Fibroblast of lung (primary cell): Measurements from ENCODE around the gene SYN1. TPM values are rescaled to one million over a fixed set of nuclear protein-coding genes. Genes with fewer than 3 reads are reported as not detected.
A peak's percentile ranks its signal among the peaks of the same experiment; 100 is the strongest.

Experiments
- DNase-seq, 2 donors: peaks; one replicate each; pipeline versions ENCODE4 v3.0.0 to v3.0.0-alpha.2; 2010; ENCODE audit warnings: low read depth in 2 of 2
- H2AFZ ChIP-seq: 2 replicates; pipeline ENCODE4 v1.5.1; 2012; ENCODE audit warnings: low read length, control low read depth, inconsistent platforms
- H3K27ac ChIP-seq: 2 replicates; pipeline ENCODE4 v1.5.1; 2011; ENCODE audit warnings: low read length, control low read depth; ENCODE audit not compliant: insufficient read depth
- H3K27me3 ChIP-seq: 2 replicates; pipeline ENCODE4 v1.5.1; 2011; ENCODE audit warnings: mild to moderate bottlenecking, low read length; ENCODE audit not compliant: control insufficient read depth, insufficient read depth
- H3K36me3 ChIP-seq: 2 replicates; pipeline ENCODE4 v1.5.1; 2011; ENCODE audit warnings: low read length; ENCODE audit not compliant: control insufficient read depth, insufficient read depth
- H3K4me1 ChIP-seq: 2 replicates; pipeline ENCODE4 v1.5.1; 2011; ENCODE audit warnings: low read length; ENCODE audit not compliant: control insufficient read depth, insufficient read depth; ENCODE audit errors: extremely low read depth
- H3K4me2 ChIP-seq: 2 replicates; pipeline ENCODE4 v1.5.1; 2011; ENCODE audit warnings: low read length, control low read depth; ENCODE audit not compliant: insufficient read depth; ENCODE audit errors: extremely low read depth
- H3K4me3 ChIP-seq, 4 experiments: fragments of 200-600 bp in 1 of 4; sonication (generic) in 1 of 4; replicated peaks in 1 of 4; 2 replicates each; pipeline ENCODE4 v1.5.1; 2011 to 2016; ENCODE audit warnings: low read length in 4 of 4, low read depth in 3 of 4, mild to moderate bottlenecking in 3 of 4, control low read depth in 2 of 4, inconsistent platforms in 1 of 4, mixed read lengths in 1 of 4; ENCODE audit not compliant: insufficient read depth in 1 of 4; ENCODE audit errors: control extremely low read depth in 1 of 4
- H3K79me2 ChIP-seq: 2 replicates; pipeline ENCODE4 v1.5.1; 2012; ENCODE audit warnings: mild to moderate bottlenecking, low read length, inconsistent platforms; ENCODE audit not compliant: control insufficient read depth, insufficient read depth
- H3K9ac ChIP-seq: 2 replicates; pipeline ENCODE4 v1.5.1; 2011; ENCODE audit warnings: mild to moderate bottlenecking, low read length, control low read depth; ENCODE audit not compliant: insufficient read depth
- H3K9me3 ChIP-seq: 2 replicates; pipeline ENCODE4 v1.5.1; 2012; ENCODE audit warnings: low read depth, low read length; ENCODE audit not compliant: control insufficient read depth, insufficient read depth
- H4K20me1 ChIP-seq: 2 replicates; pipeline ENCODE4 v1.5.1; 2011; ENCODE audit warnings: low read length; ENCODE audit not compliant: control insufficient read depth, insufficient read depth; ENCODE audit errors: extremely low read depth
- CTCF ChIP-seq, 2 donors: IDR thresholded peaks in 1 of 2; conservative IDR thresholded peaks in 1 of 2; 1 replicate in 1 of 2; 2 replicates in 1 of 2; pipeline ENCODE4 v1.5.1; 2011 to 2012; ENCODE audit warnings: low read length in 2 of 2, control low read depth in 1 of 2, inconsistent platforms in 1 of 2, low read depth in 1 of 2, mild to moderate bottlenecking in 1 of 2
- EZH2 ChIP-seq: IDR thresholded peaks from 2 replicates; pipeline ENCODE4 v1.5.1; 2012; ENCODE audit warnings: low read length, control low read depth, mild to moderate bottlenecking; ENCODE audit errors: missing control alignments
- polyA plus RNA-seq, 2 donors: library from polyadenylated mRNA; depleted of rRNA in 1 of 2; stranded (reverse) in 1 of 2; unstranded in 1 of 2; fragments of >200 nt; gene quantifications; 2 replicates each; pipeline ENCODE4 v1.2.1, GENCODE V29; 2011 to 2012; ENCODE audit warnings: missing spikeins in 1 of 2
- total RNA-seq: library from RNA; depleted of rRNA; stranded (reverse); fragments of >200 nt; gene quantifications from 2 replicates; pipeline ENCODE4 v1.2.1, GENCODE V29; 2014

Gene SYN1
- total and polyA plus RNA-seq, 2 donors (not counting 1 experiment from before 2014, with no cell fraction given): 0.17 to 0.56 TPM

DNA sequence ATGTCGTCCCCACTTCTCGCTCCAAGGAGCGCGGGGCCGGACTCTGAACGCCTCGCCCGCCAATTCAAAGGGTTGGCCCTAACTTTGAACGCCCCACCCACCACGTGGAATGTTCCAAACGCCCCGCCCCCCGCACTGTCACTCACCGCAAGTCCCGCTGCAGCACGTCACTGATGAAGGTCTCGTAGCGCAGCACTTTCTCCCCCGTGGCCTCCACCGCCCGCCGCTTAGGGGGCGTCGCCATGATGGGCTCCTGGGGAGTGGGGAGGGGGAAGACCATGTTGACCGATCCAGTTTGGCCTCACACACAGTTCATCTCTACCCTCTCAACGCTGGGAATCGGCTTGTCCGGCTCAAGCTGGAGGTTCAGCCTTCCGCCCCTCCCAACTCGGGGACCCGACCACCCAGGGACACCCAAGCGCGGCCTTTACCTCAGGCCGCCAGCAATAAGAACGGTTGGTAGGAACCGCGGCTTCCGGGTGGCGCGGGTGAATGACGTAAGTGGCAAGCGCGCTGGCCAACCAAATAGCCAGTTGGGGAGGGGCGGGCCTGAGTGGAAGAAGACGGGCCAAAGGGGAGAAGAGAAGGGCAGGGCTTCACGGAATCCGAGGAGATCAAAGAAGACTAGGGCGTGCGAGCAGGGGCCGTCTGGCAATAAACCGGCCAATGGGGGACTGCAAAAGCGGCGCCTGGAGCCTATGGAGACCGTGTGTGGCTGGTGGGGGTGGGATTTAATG is 39.2 kb upstream of the SYN1 start, which contains the start of gene UXT:
UXT (minus strand) TSS at position 497 of the 737 bp plus-strand sequence; CDS start at position 244, 253 bp downstream.
- no peak for TF ChIP-seq EZH2
- no peak for TF ChIP-seq CTCF (conservative IDR thresholded peaks at IDR 0.05 in 1 of 2, IDR thresholded peaks at IDR 0.05 in 1 of 2; ENCODE audit: low read depth in 1 of 2, low read length in 2 of 2)
- Histone ChIP-seq H3K36me3 (no peaks in the 10 kb centered on the region), H3K4me3 (peak within 1 kb of the TSS; percentile 60 to 94 (median 72))

DNA sequence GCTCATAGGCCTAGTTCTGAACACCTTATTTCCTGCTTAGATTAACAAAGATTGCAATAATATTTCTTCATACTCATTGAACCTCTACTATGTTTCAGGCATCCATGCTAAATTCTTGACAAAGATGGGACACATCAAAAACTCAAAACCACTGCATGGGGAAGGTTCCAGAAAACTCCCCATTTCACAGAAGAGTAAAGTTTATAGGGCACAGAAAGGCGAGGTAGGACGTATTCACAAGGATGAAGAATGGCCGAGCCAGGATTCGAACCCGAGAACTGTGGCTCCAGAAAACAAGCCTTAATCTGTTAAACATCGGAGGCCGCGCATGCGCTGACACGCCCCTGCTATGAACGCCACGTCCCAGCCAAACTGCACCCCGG is 38.6 kb upstream of the SYN1 start:
- Histone ChIP-seq H3K4me3 (peak overlapping the region; percentile 46 to 94 (median 58)), H2AFZ (no peak overlapping the region), H3K27me3 (no peaks in the 10 kb centered on the region), H3K79me2 (peaks cover 4% of the 10 kb centered on the region), H3K27ac (peak overlapping the region; percentile 99), H3K4me2 (peak overlapping the region; percentile 54), H3K9me3 (no peaks in the 10 kb centered on the region), H4K20me1 (no peaks in the 10 kb centered on the region), H3K36me3 (no peaks in the 10 kb centered on the region), H3K9ac (peak overlapping the region; percentile 98), H3K4me1 (peaks cover 2% of the 10 kb centered on the region)
- no peak for DNase-seq
- TF ChIP-seq CTCF (conservative IDR thresholded peaks at IDR 0.05 in 1 of 2, IDR thresholded peaks at IDR 0.05 in 1 of 2; ENCODE audit: low read depth in 1 of 2, low read length in 2 of 2): no peak
- no peak for TF ChIP-seq EZH2

More for the DNA sequence above, 39.2 kb upstream of the SYN1 start, which contains the start of gene UXT:
- H3K9me3 ChIP-seq: no peaks in the 10 kb centered on the region
- no peaks in the 10 kb centered on the region for H3K27me3 ChIP-seq
- peaks cover 4% of the 10 kb centered on the region for H3K79me2 ChIP-seq
- H3K4me2 ChIP-seq: peak within 1 kb of the TSS; percentile 71
- H3K9ac ChIP-seq: peak within 1 kb of the TSS; percentile 98
- H2AFZ ChIP-seq: peak within 1 kb of the TSS; percentile 7
- no peaks in the 10 kb centered on the region for H4K20me1 ChIP-seq
- peak within 1 kb of the TSS; percentile 99 for H3K27ac ChIP-seq
- peaks cover 2% of the 10 kb centered on the region for H3K4me1 ChIP-seq
- DNase-seq: peak; percentile 94 to 97

DNA sequence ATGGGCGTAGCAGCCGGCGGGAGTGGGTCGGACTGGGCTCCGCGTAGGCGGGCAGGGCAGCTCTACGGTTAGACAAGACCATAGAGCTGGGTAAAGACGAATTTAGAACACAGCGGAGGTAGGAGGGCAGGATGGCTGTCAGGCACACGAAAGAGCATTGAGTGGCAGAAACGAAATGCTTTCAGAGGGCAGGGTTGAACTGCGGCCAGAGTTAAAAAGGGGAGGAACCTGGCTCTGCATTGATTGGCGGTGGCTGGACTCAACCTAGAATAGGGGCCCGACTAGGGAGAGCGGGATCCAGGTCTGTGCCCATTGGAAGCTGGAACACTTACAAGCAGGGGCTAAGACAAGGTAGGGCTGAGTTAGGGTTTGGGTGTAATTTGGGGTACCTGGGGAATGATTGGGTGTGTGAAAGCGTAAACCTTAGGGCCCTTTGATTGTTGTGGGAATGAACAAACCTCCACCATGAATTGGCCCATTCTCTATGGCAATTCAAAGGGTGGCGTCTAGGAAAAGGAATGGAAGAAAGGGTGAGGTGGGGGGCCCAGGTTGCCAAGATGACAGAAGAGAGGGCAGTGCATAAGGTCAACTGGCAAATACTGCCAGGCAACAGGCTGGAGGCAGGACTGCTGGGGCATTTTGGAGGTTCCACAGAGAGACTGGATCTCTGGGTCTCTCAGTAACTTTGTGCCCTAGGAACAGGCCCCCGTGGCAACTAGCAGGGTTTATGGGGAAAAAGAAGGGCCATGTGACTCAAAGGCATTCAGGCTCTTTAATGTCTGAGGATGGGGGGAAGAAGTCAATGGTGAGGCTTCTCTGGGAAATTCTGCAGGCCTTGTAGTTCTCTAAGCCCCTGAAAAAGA is 31.6 kb upstream of the SYN1 start:
- no peaks in the 10 kb centered on the region for H3K27me3 ChIP-seq

More for the DNA sequence above, 31.6 kb upstream of the SYN1 start:
- no peaks in the 10 kb centered on the region for H4K20me1 ChIP-seq
- TF ChIP-seq EZH2 (no peak), CTCF (conservative IDR thresholded peaks at IDR 0.05 in 1 of 2, IDR thresholded peaks at IDR 0.05 in 1 of 2; ENCODE audit: low read depth in 1 of 2, low read length in 2 of 2) (no peak)
- H3K4me3 ChIP-seq: peak overlapping the region; percentile 24 to 57 (median 46)
- H2AFZ ChIP-seq: peak overlapping the region; percentile 31
- H3K9me3 ChIP-seq: no peaks in the 10 kb centered on the region
- H3K79me2 ChIP-seq: peaks cover 23% of the 10 kb centered on the region
- H3K36me3 ChIP-seq: peaks cover 5% of the 10 kb centered on the region
- H3K27ac ChIP-seq: peak overlapping the region; percentile 66
- no peak for DNase-seq
- peaks cover 2% of the 10 kb centered on the region for H3K4me1 ChIP-seq
- H3K4me2 ChIP-seq: peak overlapping the region; percentile 66
- H3K9ac ChIP-seq: peak overlapping the region; percentile 50
